ENCODE results near the gene TMEM161A. TPM values are rescaled to one million over a fixed set of nuclear protein-coding genes. Genes with fewer than 3 reads are reported as not detected.

Gene TMEM161A
- total and polyA plus RNA-seq, 2 experiments from 2014 or later = 38.9 to 59.5 TPM

- H3K4me1 Mint-ChIP-seq = no peaks in the 10 kb centered on the region; the same call in 2 of the 3 replicates
- TF ChIP-seq NANOG (IDR thresholded peaks at IDR 0.05; ENCODE audit: borderline replicate concordance) = no peak
- no peak for TF ChIP-seq ETS1 (IDR thresholded peaks at IDR 0.05)
- no peak for TF ChIP-seq STAT1 (IDR thresholded peaks at IDR 0.05; ENCODE audit: unreplicated experiment)
- TF ChIP-seq REST (IDR thresholded peaks at IDR 0.05; ENCODE audit: unreplicated experiment) = no peak
- TF ChIP-seq ZNF331 (CRISPR knock-in tag; IDR thresholded peaks at IDR 0.05; ENCODE audit: low read depth) = no peak
- no peak for TF ChIP-seq EZH2phosphoT487 (IDR thresholded peaks at IDR 0.05; ENCODE audit: unreplicated experiment)
- TF ChIP-seq JUNB (IDR thresholded peaks at IDR 0.05; ENCODE audit: unreplicated experiment) = no peak
- Histone ChIP-seq H3K36me3 (ENCODE audit: insufficient read depth) (peaks cover 9% of the 10 kb centered on the region; the same call in 1 of the 2 replicates), H3F3A (replicated peaks; ENCODE audit: low read depth) (0 out of 2 replicates have a peak, but pooled peaks cover 8% of the 10 kb centered on the region), H3K4me2 (no peak overlapping the region; the same call in 1 of the 2 replicates), H2AFZ (no peak overlapping the region), H4K20me1 (replicated peaks; ENCODE audit: insufficient read depth) (peaks cover under 1% of the 10 kb centered on the region; the same call in 1 of the 2 replicates), H3K4me1 (ENCODE audit: insufficient read depth) (peaks cover 9% of the 10 kb centered on the region; the same call in 1 of the 2 replicates), H3K27ac (ENCODE audit: low read depth) (no peak overlapping the region), H3K9me2 (ENCODE audit: insufficient read depth) (no peaks in the 10 kb centered on the region), H3K27me3 (ENCODE audit: insufficient read depth) (no peaks in the 10 kb centered on the region), H3K79me2 (replicated peaks; ENCODE audit: insufficient read depth) (no peaks in the 10 kb centered on the region), H3K4me3 (0 out of 2 replicates have a peak overlapping the region, but pooled peaks have one; percentile 36)
- peaks cover 13% of the 10 kb centered on the region for H3K9me3 Mint-ChIP-seq
- DNase-seq (ENCODE audit: low spot score) = no peak
- no peak for ATAC-seq
- H3K4me3 Mint-ChIP-seq = no peak overlapping the region
- peaks cover 35% of the 10 kb centered on the region for H3K36me3 Mint-ChIP-seq (ENCODE audit: low read depth)
- H3K27me3 Mint-ChIP-seq (ENCODE audit: insufficient read depth, low read depth, poor library complexity) = peaks cover 4% of the 10 kb centered on the region
- no peak overlapping the region for H3K27ac Mint-ChIP-seq
Measured at GRCh38 chr19:19119325-19120237, 18.7 kb downstream of the TMEM161A start.

GRCh38 chr19:19115954-19116353 lies 22.3 kb downstream of the TMEM161A start:
- Histone ChIP-seq H3K27ac (ENCODE audit: low read depth) (no peak overlapping the region), H4K20me1 (replicated peaks; ENCODE audit: insufficient read depth) (no peaks in the 10 kb centered on the region), H3K4me3 (no peak overlapping the region), H3K36me3 (ENCODE audit: insufficient read depth) (no peaks in the 10 kb centered on the region), H2AFZ (no peak overlapping the region), H3K4me2 (no peak overlapping the region), H3F3A (replicated peaks; ENCODE audit: low read depth) (peaks cover 13% of the 10 kb centered on the region; the same call in 1 of the 2 replicates), H3K27me3 (ENCODE audit: insufficient read depth) (peaks cover 3% of the 10 kb centered on the region; the same call in 1 of the 2 replicates), H3K79me2 (replicated peaks; ENCODE audit: insufficient read depth) (no peaks in the 10 kb centered on the region), H3K4me1 (ENCODE audit: insufficient read depth) (peaks cover 18% of the 10 kb centered on the region), H3K9me2 (ENCODE audit: insufficient read depth) (no peaks in the 10 kb centered on the region)
- H3K9me3 Mint-ChIP-seq = no peaks in the 10 kb centered on the region
- H3K36me3 Mint-ChIP-seq (ENCODE audit: low read depth) = peaks cover 13% of the 10 kb centered on the region
- DNase-seq (ENCODE audit: low spot score) = peak; percentile 89
- no peak overlapping the region; the same call in 2 of the 3 replicates for H3K4me3 Mint-ChIP-seq
- peaks cover 20% of the 10 kb centered on the region for H3K4me1 Mint-ChIP-seq
- peaks cover 15% of the 10 kb centered on the region for H3K27me3 Mint-ChIP-seq (ENCODE audit: insufficient read depth, low read depth, poor library complexity)
- peak; percentile 16 for ATAC-seq
- H3K27ac Mint-ChIP-seq = no peak overlapping the region
- no peak for TF ChIP-seq EZH2 (IDR thresholded peaks at IDR 0.05; ENCODE audit: low read depth, unreplicated experiment)
- TF ChIP-seq POLR2AphosphoS5 (IDR thresholded peaks at IDR 0.05; ENCODE audit: low read depth) = no peak
- TF ChIP-seq CTCF (conservative IDR thresholded peaks at IDR 0.05; ENCODE audit: low read depth in 2 of 2) = peak; percentile 84 to 86
- TF ChIP-seq CREB1 (CRISPR knock-in tag; IDR thresholded peaks at IDR 0.05; ENCODE audit: low read depth) = no peak

Data from GM23338 (cell line).